GM12891 (cell line): ENCODE measurements around the gene RBL2.

Experiments used
- PAX5 ChIP-seq: IDR thresholded peaks from 2 replicates; pipeline ENCODE4 v1.6.1; 2011; ENCODE audit warnings: low read length, moderate library complexity, mild to moderate bottlenecking; ENCODE audit not compliant: insufficient read depth, severe bottlenecking
- POLR2A ChIP-seq: IDR thresholded peaks from 2 replicates; pipeline ENCODE4 v1.6.1; 2011; ENCODE audit warnings: low read depth, low read length, control low read depth
- POLR2AphosphoS5 ChIP-seq: IDR thresholded peaks from 2 replicates; pipeline ENCODE4 v1.6.1; 2011; ENCODE audit warnings: low read depth, low read length, control low read depth
- SPI1 ChIP-seq: IDR thresholded peaks from 2 replicates; pipeline ENCODE4 v1.6.1; 2011; ENCODE audit warnings: low read depth, low read length, control low read depth
- TAF1 ChIP-seq: IDR thresholded peaks from 2 replicates; pipeline ENCODE4 v1.6.1; 2011; ENCODE audit warnings: low read depth, low read length, control low read depth

GRCh38 chr16:53517851-53518250 is 83.6 kb downstream of the RBL2 start:
- TF ChIP-seq TAF1 (no peak), PAX5 (no peak), POLR2AphosphoS5 (no peak), POLR2A (no peak), SPI1 (no peak)
